ENCODE measurements around the gene MAP4K3.

GRCh38 chr2:39484206-39484605 is 47.1 kb upstream of the MAP4K3 start:
- TF ChIP-seq CTCF (IDR thresholded peaks at IDR 0.05; ENCODE audit: insufficient read depth, low read depth, low read length) (no peak), EZH2 (IDR thresholded peaks at IDR 0.05; ENCODE audit: insufficient read depth, low read length) (no peak)

Measured in astrocyte (in vitro differentiated cells and primary cell).